GM12872 (cell line): ENCODE measurements around the gene TUBB3.

ENCODE experiments used
- TF ChIP-seq, protein P1 (sequence below): IDR thresholded peaks from 3 replicates; pipeline ENCODE4 v1.5.1; 2011; ENCODE audit warnings: low read depth, mild to moderate bottlenecking, low read length, moderate library complexity; ENCODE audit not compliant: insufficient read depth

TUBB3 gene

DNA sequence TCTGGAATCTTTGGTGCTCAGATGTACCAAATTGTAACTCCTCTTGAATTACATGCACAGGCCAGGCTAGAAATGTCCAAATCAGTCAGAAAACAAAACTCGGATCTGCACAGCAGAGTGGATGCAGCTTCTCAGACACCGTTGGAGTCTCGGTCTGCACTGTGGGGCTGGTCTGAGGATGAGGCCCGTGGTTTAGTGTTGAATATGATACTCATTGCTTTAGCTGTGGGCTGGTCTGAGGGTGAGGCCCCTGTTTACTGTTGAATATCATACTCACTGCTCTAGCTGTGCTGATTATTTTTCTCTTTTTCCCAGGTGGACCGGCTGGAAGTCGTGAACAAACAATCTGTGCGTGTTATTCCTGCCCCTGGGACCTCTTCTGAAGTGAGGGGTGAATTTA lies 61.1 kb downstream of the TUBB3 start:
- TF ChIP-seq, protein P1, sequence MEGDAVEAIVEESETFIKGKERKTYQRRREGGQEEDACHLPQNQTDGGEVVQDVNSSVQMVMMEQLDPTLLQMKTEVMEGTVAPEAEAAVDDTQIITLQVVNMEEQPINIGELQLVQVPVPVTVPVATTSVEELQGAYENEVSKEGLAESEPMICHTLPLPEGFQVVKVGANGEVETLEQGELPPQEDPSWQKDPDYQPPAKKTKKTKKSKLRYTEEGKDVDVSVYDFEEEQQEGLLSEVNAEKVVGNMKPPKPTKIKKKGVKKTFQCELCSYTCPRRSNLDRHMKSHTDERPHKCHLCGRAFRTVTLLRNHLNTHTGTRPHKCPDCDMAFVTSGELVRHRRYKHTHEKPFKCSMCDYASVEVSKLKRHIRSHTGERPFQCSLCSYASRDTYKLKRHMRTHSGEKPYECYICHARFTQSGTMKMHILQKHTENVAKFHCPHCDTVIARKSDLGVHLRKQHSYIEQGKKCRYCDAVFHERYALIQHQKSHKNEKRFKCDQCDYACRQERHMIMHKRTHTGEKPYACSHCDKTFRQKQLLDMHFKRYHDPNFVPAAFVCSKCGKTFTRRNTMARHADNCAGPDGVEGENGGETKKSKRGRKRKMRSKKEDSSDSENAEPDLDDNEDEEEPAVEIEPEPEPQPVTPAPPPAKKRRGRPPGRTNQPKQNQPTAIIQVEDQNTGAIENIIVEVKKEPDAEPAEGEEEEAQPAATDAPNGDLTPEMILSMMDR = no peak

DNA sequence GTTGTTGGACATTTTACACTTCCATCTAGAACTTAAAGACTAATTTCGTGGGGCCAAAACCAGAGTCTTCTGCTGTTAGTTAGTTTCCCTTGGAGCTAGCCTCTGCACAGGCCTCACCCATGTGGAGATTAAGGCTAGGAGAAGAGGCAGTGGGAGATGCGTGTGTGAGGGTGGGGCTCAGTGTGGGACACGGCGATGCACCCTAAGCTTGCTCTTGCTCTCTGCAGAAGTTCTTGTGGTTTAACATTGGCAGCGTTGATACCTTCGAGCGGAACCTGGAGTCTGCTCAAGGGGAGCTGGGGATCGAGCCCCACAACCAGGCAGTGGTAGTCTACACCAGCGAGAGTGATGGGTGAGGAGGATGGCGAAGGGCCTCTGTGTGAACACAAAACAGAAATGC lies 62.1 kb downstream of the TUBB3 start:
- TF ChIP-seq, protein P1 = no peak
